Activated CD4-positive, alpha-beta T cell treated with anti-CD3 and anti-CD28 coated beads, Interleukin-2, Interleukin-4, amounts not matched to agents 100 ng/mL and 50 ng/mL, durations not matched to agents 16 hours and 8 hours (primary cell): Measurements from ENCODE around the gene TBXA2R.
"Not testable (repeated sequence)": the region's sequence is repeated elsewhere in the genome, so short reads cannot be mapped to it uniquely, and the experiment has no call there.

ENCODE experiments used
- DNase-seq: peaks from one replicate; pipeline ENCODE4 v3.0.0-alpha.2; 2020; ENCODE audit warnings: low spot score

TBXA2R gene

DNA sequence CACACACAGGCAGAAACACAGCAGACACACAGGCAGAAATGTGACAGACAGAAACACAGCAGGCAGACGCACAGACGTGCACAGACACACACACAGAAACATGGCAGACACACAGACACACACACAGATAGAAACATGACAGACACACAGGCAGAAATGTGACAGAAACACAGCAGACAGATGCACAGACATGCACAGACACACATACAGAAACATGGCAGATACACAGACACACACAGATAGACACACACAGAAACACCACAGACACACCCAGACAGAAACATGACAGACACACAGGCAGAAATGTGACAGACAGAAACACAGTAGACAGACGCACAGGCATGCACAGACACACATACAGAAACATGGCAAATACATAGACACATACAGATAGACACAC is 1.3 kb downstream of the TBXA2R start:
- DNase-seq: no peak

DNA sequence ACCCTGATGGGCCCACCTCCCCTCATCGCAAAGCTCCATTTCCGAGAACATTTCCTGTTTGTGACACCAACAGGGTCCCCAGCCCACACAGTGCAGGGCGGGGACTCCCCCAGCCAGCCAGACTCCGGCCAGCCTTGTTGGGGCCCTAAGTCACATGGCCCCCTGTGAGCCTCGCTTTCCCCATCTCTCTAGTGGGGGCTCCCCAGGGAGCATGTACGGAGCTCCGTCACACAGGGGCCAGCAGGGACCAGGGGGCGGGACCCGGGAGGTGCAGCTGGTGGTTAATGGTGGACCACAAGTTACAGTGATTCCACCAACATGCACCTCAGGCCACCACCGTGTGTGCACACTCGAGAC is 1.7 kb downstream of the TBXA2R start:
- no peak for DNase-seq

DNA sequence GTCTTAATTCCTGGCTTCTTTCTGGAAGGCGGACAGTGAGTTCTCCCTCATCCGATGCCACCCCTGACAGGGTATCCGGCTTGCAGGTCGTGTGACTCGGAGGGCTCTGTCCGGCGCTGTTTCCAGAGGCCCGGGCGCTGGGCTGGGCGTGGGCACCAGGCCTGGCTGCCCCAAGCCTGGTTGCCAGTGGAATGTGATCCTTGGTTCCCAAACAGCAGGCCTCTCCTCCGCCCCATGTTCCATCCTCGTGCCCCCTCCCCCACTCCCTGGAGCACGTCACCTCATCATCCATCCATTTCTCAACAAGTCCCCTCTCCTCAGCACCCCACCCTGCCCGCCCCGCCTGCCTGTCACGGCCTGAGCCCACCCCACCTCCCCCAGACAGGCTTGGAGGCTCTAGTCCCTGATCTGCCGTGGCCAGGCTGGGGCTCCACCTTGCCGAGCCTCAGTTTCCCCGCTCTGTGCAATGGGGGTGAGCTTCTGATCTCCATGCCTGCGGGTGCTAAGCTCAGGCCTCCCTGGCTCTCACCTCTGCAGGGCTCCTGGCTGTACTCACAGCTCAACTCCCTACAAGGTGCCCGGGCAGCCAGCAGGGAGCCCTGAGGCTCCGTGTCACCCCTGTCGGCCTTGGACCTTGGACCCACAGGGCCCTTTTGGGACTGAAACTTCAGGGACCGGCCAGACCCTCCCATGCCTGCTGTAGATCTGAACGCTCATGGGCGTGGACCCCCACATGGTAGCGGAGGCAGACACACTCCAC is 2.3 kb downstream of the TBXA2R start:
- no peak for DNase-seq

DNA sequence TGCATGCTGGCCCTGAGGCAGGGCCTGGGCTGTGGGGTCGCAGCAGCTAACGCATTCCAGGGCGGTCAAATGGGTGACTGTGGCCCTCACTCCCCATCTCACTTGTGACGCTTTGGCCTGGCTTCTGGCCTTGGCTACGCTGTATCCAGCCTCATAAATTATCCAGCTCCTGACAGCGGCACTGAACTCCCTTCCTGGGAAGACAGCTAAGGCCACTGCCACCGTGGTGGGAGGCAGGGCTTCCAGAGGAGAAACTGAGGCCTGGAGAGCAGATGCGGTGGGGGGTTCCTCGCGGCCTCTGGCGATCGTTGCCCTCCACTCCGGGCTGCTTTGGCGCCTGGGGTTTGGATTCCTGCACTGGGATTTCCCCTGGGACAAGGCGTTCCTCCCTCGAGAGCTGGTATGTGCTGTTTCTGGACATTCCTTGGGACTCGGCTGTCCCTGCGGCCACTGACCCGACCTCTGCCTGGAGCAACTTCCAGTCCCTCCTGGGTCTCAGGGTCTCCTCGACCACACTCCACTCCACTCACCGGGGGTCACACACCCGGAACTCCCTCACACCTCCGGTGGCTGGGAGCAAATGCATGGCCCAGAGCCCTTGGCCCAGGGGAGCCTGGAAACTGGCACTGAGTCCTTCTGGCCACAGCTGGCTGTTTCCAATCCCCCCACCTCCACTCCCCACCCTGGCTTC is 3.4 kb downstream of the TBXA2R start:
- no peak for DNase-seq

DNA sequence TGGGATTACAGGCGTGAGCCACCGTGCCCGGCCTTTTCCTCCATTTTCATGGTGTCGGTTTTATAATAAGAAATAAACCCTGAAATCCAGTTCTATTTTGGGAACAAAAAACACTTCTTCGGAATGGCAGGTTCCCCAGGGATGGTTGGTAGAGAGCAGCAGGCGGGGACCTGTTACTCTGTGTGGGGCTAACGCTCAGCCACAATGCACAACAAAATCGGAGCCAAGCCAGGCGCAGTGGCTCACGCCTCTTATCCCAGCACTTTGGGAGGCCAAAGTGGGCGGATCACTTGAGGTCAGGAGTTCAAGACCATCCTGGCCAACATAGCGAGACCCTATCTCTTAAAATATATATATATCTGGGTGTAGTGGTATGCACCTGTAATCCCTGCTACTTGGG is 5.7 kb downstream of the TBXA2R start:
- no peak for DNase-seq

DNA sequence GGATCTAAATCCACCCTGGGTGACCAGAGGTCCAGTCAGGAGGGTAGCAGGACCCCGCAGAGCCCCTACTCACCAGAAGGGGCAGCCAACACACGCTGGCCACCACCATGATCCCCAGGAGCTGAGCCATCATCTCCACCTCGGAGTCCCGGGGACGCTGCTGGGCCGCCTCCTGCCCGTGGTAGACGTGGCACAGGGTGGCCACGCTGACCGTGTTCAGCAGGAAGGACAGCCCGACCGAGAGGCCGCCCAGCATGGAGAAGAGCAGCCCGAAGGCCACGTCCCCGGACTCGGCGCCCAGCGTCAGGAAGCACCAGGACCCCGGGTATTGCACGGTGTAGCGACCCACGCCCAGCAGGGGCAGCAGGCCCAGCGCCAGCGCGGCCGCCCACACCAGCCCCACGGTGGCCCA is 6.9 kb downstream of the TBXA2R start:
- no peak for DNase-seq

DNA sequence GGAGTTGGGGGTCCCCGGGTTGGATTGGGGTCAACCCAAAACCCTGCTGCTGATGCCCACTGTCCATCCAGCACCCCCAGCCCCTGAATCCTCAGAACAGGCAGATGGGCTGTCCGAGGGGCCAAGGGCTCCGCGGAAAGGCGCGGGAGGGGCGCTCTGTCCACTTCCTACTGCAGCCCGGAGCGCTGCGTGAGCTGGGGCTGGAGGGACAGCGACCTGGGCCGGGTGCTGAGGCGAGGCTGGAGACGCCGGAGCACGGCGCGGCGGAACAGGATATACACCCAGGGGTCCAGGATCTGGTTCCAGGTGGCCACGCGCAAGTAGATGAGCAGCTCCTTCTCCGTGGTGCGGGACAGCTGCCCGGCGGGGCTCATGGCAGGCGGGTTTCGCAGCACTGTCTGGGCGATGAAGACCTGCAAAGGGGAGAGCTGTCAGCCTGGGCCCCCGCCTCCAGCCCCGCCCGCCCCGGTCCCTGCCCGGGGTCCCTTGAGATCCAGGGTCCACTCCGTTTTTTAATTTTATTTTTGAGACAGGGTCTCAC is 11.1 kb downstream of the TBXA2R start:
- DNase-seq: no peak

DNA sequence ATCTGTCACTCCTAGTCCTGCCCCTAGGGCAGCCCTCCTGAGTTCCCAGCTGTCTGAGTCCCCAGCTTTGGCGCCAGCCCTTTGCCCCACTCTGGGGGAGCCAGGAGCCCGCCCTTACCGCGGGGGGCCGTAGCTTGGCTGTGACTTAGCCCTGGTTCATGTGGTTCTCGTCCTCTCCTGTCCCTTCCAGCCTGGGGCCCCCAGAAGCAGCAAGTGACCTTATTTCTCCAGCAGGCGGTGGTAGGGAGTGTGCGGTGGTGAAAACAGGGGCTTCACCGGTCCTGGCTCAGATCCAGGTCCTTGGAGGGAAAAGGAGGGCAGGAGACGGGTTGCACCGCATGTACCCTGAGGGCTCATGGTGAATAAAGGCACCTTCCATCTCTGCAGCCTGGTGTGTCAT is 13.5 kb downstream of the TBXA2R start:
- DNase-seq: no peak

DNA sequence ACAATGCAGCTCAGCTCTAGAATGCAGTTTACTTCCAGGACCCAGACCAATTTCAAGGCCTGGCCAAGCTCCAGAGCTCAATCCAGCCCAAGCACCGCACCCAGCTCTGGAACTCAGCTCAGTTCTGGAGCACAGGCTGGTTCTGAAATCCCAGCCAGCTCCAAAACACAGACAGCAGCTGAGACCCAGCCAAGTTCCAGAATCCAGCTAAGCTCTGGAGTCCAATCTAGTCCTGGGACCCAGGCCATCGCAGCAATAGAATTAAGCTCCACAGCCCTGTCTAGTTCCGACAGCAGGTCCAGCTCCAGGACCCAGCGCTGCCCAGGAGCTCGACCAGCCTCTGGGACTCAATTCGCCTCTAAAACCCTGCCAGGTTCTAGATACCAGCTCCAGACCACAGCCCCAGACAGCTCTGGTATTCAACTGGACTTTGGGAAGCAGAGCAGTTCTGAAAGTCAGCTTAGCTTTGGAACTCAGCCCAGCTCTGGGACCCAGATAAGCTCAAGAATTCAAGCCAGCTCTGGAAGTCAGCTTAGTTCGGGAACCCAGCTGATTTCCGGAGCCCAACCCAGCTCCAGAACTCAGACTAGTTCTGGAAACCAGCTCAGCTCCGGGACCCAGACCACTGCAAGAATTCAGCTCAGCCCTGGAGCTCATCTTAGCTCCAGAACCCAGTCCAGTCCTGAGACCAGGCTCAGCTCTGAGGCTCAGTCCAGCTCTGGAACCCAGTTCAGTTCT is 14.6 kb downstream of the TBXA2R start:
- no peak for DNase-seq

DNA sequence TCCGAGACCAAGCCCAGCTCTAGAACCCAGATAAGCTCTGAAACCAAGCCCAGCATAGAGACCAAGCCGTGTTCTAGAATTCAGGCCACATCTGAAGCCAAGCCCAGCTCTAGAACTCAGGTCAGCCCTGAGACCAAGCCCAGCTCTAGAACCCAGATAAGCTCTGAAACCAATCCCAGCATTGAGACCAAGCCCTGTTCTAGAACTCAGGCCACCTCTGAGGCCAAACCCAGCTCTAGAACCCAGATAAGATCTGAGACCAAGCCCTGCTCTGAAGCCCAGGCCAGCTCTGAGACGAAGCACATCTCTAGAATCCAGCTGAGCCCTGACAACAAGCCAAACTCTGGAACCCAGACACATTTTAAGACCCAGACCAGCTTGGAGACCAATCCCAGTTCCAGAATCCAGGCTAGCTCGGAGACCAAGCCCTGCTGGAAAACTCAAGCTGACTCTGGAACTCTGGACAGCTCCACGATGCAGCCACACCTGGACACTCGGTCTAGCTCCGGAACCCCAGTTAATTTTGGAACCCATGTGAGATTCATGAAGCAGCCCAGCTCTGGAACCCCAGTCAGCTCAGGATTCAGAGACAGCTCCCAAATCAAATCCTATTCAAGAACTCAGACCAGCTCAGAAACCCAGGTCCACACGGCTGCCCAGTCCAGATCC is 15.6 kb downstream of the TBXA2R start:
- DNase-seq: no peak

DNA sequence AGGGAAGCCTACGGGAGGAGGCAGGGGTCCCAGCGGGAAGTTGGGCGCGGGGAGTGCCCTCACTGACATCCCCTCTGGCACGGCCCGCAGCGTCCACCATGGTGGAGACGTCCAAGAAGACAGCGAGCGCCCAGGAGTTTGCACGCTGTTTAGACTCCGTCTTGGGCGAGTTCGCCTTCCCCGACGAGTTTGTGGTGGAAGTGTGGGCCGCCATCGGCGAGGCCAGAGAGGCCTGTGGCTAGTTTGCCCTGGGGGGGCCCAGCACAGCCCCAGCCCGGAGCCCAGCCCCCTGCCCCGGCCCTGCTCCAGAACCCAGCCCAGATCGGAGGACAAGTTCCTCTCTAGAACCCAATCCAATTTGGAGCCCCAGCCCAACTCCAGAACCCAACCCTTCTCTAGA is 16.7 kb downstream of the TBXA2R start:
- DNase-seq: no peak

DNA sequence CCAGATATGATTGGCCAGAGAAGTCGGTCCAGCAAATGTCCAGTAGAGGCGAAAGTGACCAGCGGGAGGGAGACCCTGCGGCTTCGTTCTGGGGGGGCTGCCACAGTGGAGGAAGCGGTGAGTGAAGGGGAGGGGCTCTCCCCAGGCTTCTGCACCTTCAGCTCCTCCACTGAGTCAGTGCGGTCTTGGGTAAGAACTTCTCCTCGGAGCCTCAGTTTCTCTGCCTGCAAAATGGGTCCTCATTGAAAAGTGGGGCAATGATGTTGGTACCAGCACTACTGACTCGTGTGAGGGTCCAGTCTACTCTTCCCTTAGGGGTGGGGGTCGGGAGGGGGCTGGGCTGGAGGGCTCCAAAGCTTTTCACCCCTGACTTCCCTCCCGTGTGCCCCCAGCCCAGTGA is 17.2 kb downstream of the TBXA2R start:
- DNase-seq: no peak

DNA sequence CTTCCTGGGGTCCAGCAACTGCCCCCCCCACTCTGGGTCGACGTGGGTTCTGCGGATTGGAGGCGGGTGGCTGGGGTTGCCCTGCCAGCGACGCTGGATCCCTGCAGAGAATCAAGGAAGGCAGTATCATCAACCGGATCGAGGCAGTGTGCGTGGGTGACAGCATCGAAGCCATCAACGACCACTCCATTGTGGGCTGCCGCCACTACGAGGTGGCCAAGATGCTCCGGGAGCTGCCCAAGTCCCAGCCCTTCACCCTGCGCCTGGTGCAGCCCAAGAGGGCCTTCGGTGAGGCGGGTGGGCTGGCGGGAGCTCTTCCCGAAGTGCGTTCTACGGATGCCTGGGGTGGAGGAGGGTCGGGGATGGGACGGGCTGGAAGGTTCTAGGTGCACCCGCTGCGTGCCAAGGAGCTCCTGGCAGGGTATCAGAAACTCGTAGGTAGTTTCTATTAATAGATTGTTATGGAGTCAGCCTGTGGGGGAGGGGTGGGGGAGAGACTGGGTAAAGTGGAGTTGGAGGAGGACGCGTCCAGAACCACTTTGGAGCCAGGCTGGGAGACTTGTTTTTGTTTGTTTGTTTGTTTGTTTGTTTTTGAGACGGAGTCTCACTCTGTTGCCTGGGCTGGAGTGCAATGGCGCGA is 19.8 kb downstream of the TBXA2R start:
- no peak for DNase-seq

DNA sequence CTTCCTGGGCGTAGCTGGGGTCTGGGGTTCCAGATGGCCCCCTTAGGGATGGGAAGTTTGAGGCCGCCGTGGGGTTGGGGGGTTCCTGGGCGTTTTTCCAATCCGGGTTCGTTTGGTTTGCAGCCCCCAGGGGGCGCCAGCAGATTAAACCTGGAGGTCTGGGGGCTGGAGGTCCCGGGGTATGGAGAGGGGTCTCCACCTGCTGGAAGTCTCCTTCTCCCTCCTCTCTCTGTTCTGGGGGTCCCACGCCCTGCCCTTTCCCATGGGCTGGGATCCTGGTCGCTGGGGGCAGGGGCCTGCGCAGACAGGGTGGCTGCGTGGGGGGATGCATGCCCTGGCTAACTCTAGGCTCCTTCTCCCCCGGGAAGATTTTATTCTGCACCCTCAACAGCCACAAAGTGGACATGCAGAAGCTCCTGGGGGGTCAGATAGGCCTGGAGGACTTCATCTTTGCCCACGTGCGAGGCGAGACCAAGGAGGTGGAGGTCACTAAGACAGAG is 20.5 kb downstream of the TBXA2R start:
- DNase-seq: no peak

DNA sequence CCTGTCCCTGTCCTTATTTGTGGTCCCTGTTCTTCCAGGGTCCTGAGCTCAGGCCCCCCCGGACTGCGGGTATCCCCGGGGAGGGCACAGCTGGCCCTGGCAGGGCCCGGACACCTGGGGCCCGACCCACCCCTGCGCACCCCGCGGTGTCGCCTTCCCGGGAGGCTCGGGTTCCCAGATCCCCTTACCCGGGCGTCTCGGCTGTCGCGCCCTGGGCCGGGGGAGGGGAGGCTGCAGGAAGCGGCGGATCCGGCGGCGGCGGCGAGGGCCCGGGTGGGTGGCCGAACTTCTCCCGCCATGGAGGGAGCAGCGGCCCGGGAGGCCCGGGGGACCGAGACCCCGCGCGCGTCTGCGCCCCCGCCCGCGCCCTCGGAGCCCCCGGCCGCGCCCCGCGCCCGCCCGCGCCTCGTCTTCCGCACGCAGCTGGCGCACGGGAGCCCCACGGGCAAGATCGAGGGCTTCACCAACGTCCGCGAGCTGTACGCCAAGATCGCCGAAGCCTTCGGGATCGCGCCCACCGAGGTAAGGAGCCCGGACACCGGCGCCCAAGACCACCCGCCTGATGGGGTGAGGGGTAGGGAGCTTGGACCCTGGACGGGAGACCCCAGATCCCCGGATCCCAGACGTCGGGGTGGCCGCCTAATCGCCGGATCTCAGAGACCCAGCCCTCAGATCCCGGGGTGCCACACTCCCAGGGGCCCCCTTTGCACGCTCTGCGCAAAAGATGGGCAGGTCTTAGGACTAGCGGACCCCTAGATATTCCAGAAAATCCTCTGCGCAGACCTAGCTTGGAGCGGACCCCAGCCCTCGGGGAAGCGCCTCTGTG is 21.2 kb downstream of the TBXA2R start, which contains the start of gene GIPC3:
Gene GIPC3 (plus strand): TSS at position 178 of the 826 bp plus-strand sequence. CDS start 120 bp downstream, at position 298.
- no peak for DNase-seq

DNA sequence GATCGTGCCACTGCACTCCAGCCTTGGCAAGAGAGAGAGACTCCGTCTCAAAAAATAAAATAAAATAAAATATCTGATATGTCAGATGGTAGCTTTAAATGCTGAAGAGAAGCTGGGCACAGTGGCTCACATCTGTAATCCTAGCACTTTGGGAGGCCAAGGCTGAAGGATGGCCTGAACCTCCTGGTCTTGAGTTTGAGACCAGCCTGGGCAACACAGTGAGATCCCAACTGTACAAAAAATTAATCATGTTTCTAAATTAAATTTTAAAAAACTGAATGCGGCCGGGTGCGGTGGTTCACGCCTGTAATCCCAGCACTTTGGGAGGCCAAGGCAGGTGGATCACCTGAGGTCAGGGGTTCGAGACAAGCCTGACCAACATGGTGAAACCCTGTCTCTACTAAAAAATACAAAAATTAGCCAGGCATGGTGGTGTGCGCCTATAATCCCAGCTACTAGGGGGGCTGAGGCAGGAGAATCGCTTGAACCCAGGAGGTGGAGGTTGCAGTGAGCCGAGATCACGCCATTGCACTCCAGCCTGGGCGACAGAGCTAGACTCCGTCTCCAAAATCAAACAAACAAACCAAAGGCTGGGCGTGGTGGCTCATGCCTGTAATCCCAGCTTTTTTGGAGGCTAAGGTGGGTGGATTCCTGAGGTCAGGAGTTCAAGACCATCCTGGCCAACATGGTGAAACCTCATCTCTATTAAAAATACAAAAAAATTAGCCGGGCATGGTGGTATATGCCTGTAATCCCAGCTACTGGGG is 22.5 kb downstream of the TBXA2R start:
- not testable (repeated sequence) for DNase-seq

DNA sequence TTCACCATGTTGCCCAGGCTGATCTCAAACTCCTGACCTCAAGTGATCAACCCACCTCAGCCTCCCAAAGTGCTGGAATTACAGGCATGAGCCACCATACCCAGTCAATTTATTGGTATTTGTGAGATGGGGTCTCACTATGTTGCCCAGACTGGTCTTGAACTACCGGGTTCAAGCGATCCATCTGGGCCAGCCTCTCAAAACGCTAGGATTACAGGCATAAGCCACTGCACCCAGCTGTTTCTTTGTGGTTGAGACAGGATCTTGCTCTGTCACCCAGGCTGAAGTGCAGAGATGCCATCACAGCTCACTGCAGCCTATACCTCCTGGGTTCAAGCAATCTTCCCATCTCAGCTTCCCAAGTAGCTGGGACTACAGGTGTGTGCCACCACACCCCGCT is 24.9 kb downstream of the TBXA2R start:
- DNase-seq: not testable (repeated sequence)

DNA sequence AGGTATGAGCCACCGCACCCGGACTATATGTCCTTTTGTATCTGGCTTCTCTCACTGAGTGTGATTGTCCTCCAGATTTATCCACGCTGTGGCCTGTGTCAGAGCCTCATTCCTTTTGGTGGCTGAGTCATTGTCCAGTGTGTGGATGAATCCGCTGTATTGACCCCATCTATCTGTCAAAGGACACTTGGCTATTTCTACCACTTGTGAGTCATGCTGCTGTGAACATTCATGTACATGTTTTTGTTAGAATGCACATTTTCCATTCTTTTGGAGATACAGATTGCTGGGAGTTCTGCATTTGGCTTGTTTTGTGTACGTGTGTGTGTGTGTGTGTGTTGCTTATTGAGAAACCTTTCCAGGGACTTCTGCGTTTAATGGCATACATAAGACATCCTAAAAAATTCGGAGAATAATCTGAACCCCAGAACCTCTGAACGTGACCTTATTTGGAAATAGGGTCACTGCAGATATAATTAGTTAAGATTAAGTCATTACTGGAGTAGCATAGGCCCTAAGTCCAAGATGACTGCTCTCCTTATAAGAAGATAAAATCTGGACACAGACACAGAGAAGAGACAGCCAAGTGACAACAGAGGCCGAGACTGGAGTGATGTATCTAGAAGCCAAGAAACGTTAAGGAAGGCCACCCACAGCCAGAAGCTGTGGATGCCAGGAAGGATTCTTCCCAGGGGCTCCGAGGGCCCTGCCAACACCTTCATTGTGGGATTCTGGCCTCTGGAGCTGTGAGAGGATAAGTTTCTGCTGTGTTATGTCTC is 26.3 kb downstream of the TBXA2R start:
- DNase-seq: no peak

DNA sequence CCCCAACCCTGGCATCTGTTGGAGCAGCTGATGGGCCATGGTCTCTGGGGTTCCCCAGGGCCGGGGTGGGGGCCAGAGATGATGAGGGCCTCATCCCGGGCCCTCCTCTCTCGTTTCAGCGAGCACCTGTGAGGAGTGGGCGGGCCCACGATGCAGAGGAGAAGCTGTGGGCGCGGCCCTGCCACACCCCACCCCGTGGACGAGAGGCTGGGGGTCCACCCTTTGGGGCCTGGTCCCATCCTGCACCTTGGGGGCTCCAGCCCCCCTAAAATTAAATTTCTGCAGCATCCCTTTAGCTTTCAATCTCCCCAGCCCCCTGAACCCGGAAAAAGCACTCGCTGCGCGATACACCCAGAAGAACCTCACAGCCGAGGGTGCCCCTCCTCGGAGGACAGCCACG is 28.3 kb downstream of the TBXA2R start:
- DNase-seq: no peak
